ENCODE results near the gene CYP2D6.
"Not testable (repeated sequence)": the region's sequence is repeated elsewhere in the genome, so short reads cannot be mapped to it uniquely, and the experiment has no call there.

The CYP2D6 gene

DNA sequence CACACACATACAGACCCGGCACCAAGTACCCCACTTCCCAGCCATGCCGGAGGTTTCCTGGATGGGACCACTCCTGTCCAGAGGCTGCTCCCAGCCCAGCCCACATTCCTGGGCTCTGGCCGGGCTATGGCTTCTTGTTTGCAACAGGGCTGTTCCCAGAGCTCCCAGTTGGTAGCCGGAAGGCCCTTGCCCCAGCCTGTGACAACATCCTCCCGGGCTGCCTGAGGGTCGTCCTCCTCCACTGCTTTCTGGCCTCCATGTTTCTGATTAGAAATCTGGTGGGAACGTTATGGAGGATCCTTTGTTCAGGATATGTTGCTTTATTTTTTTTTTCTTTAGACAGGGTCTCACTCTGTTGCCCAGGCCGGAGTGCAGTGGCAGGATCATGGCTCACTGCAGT, 952 bp upstream of the CYP2D6 start:
- FAIRE-seq = no peak

DNA sequence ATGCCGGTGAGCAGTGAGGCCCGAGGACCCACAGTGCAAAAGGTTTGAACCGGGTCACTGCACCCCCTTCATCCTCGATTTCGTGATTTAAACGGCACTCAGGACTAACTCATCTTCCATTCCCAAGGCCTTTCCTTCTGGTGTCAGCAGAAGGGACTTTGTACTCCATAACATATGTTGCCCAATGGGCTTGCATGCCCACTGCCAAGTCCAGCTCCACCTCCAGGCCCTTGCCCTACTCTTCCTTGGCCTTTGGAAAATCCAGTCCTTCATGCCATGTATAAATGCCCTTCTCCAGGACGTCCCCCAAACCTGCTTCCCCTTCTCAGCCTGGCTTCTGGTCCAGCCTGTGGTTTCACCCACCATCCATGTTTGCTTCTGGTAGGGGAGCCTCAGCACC, 428 bp downstream of the CYP2D6 start:
- not testable (repeated sequence) for FAIRE-seq

DNA sequence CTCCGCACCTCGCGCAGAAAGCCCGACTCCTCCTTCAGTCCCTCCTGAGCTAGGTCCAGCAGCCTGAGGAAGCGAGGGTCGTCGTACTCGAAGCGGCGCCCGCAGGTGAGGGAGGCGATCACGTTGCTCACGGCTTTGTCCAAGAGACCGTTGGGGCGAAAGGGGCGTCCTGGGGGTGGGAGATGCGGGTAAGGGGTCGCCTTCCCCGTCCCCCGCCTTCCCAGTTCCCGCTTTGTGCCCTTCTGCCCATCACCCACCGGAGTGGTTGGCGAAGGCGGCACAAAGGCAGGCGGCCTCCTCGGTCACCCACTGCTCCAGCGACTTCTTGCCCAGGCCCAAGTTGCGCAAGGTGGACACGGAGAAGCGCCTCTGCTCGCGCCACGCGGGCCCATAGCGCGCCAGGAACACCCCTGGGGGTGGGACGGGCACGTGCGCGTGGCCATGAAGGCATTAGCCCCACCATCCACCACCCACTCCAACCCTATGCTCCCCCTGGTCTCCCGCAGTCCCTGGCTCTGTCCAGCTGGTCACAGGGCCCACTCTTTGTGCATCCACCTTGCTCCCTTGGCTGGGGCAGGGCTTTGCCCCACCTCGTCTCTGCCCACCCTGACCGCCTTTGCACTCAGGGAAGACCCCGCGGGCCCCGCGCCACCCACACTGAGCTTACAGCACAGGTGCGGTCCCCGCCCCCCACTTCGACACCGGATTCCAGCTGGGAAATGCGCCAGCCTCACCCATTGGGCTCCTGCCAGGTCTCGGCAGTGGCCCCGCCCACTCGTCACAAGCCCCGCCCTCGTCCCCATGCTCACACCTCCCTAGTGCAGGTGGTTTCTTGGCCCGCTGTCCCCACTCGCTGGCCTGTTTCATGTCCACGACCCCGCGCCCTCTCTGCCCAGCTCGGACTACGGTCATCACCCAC, 1.6 kb downstream of the CYP2D6 start:
- FAIRE-seq = not testable (repeated sequence)

DNA sequence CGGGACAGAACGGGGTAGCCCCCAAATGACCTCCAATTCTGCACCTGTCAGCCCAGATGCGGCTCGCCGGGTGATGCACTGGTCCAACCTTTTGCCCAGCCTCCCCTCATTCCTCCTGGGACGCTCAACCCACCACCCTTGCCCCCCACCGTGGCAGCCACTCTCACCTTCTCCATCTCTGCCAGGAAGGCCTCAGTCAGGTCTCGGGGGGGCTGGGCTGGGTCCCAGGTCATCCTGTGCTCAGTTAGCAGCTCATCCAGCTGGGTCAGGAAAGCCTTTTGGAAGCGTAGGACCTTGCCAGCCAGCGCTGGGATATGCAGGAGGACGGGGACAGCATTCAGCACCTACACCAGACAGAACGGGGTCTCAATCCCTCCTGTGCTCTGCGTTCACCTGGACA, 2.6 kb downstream of the CYP2D6 start:
- FAIRE-seq = not testable (repeated sequence)

DNA sequence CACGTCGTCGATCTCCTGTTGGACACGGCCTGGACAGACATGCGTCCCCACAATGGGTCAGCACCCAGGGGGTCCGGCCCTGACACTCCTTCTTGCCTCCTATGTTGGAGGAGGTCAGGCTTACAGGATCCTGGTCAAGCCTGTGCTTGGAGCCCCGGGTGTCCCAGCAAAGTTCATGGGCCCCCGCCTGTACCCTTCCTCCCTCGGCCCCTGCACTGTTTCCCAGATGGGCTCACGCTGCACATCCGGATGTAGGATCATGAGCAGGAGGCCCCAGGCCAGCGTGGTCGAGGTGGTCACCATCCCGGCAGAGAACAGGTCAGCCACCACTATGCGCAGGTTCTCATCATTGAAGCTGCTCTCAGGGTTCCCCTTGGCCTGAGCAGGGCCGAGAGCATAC, 3.0 kb downstream of the CYP2D6 start:
- no peak for FAIRE-seq

DNA sequence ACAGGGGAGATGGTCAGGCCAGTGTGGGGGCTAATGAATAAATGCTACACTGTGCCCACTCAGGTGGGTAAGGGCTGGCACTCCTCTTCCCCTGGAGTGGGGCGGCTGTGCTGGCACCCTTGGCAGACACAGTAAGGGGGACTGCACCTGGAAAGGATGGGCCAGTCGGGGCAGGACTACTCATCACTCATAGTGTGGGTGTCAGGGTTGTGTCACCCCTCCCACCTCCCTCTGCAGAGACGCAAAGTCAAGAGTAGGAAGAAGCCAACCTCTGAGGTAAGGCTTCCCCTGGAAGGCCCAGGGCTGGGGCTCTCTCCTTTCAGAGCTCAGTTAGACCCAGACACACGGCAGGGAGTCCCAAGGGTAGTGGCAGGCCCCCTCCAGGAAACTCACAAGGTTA, 7.1 kb downstream of the CYP2D6 start:
- FAIRE-seq = not testable (repeated sequence)

DNA sequence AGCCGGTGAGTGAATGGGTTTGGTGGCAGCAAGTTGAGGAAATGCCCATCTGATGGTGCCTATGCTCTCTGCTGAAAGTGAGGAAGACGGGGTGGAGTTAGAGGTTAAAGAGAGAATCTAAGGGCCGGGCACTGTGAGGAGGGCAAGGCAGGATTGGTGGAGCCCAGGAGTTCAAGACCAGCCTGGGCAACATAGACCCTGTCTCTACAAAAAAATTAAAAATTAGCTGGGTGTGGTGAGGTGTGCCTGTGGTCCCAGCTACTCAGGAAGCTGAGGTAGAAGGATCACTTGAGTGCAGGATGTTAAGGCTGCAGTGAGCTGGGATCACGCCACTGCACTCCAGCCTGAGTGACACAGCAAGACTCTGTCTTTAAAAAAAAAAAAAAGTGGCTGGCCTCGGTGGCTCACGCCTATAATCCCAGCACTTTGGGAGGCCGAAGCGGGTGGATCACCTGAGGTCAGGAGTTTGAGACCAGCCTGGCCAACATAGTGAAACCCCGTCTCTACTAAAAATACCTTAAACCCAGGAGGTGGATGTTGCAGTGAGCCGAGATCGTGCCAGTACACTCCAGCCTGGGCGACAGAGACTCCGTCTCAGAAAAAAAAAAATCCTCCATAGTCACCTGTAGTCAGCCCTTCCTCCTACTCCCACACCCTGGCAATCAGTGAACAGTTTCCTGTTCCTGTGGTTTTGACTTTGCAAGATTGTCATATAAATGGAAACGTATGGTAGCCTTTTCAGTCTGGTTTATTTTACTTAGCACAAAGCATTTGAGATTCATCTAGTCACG, 10.2 kb downstream of the CYP2D6 start:
- not testable (repeated sequence) for FAIRE-seq

DNA sequence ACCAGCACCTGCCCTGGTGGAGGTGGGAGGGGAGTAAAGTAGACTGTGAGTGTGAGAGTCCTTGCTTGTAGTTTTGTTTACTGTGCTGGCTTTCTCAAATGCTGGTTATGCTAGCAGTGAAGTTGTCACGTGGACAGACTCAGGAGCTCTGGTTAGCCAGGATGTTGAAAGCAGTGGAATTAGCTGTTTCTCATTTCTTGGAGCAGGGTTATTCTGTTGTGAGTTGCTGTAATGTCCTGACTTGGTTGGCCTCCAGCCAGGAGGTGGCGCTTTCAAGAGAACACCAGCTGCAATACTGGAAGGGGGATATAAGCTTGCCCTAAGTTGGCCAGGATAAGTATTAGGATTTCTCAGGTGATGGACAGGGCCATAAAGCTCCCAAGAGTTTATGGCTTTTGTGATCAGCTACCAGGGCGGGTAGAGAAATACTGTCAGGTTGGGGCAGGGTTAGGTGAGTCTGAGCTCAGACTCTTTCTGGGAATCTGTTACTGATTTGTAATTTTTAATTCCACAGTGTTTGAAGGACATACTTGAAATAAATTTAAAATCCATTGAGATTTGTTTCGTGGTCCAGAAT, 13.7 kb downstream of the CYP2D6 start:
- no peak for FAIRE-seq

DNA sequence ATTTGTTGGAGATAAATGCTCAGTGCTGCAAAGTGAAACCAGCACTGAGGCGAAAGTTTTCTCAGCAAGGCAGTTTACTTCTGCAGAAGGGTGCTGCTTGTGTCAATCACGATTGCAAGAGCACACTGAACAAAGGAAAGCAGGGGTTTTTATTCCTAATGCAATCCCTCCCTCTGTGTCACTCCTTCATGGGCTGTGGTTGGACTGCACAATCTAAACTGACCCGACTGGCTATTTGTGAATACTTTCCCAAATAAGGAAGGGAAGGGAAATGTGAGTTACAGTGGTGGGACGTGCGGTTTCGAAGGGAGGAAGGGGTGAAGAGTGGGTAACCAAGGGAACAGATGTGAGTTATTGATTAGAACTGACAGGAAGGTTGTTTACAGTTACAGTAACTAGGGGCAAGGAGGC, 15.2 kb downstream of the CYP2D6 start:
- not testable (repeated sequence) for FAIRE-seq

DNA sequence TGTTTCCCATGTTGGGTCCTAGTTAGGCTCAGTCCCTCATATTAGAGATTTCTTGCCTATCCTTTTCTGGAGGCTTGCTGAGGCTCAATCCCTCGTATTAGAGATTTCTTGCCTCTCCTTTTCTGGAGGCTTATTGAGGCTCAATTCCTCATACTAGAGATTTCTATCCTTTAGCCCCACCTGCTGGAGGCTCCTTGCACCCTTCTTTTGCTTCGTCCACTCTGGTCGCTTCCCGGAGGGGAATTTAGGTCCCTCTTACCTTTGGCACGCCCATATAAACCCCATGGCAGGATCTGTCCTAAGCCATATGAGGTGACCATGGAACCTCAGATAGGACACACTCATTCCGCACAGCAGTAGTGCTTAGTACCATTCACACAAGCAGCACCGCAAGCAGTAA, 15.9 kb downstream of the CYP2D6 start:
- no peak for FAIRE-seq

DNA sequence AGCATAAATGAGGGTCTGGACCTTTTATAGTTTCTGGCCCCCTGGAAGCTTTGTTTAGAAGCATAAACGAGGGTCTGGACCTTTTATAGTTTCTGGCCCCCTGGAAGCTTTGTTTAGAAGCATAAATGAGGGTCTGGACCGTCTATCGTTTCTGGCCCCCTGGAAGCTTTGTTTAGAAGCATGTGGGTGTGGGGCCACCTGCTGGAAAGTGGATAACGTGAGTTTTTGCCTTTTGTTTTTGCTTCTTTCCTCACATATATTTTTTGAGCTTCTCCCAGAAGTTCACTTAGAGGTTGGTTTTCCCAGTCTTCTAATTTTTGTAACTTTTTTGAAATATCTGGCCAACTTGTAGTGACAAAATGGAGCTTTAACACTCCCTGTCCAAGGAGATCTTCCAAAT, 17.8 kb downstream of the CYP2D6 start:
- FAIRE-seq = not testable (repeated sequence)

DNA sequence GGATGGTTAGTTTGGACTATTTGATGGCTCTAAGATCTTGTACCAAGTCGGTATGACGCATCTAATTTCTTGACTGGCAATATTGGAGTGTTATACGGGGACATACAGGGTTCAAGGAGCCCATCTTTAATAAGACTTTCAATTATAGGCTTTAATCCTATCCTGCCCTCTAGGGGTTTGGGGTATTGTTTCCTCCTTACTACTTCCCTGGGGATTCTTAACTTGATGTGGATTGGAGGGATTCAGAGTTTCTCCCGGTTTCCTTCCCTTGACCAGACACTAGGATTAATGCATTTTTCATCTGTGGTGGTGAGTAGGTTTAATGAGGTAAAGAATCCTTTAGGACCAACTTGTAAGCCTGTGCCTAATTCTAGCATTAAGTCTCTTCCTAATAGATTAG, 18.8 kb downstream of the CYP2D6 start:
- FAIRE-seq = no peak

DNA sequence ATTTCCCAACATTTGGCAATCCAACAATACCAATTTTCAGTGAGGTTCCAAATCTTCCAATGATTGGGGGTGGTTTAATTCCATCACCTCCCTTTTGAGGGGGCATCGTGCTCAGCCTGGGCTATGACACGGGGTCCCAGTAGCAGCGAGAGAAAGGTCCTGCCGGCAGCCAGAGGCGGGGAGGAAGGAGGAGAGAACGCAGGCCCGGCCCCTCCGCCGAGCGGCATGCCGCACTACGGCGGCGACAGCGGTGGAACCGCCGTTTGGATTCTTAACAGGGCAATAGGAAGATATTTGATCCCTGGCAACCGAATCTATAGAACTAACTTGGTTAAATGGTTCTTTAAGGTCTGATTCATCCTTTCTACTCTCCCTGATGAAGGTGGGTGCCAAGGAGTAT, 21.8 kb downstream of the CYP2D6 start:
- no peak for FAIRE-seq

DNA sequence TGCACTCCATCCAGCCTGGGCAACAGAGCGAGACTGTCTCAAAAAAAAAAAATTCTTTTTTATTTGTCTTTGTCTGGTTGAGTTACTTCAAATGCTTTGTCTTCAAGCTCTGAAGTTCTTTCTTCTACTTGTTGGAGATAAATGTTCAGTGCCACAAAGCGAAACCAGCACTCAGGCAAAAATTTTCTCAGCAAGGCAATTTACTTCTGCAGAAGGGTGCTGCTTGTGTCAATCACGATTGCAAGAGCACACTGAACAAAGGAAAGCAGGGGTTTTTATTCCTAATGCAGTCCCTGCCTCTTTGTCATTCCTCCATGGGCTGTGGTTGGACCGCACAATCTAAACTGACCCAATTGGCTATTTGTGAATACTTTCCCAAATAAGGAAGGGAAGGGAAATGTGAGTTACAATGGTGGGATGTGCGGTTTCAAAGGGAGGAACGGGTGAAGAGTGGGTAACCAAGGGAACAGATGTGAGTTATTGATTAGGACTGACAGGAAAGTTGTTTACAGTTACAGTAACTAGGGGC, 26.2 kb downstream of the CYP2D6 start:
- FAIRE-seq = not testable (repeated sequence)

DNA sequence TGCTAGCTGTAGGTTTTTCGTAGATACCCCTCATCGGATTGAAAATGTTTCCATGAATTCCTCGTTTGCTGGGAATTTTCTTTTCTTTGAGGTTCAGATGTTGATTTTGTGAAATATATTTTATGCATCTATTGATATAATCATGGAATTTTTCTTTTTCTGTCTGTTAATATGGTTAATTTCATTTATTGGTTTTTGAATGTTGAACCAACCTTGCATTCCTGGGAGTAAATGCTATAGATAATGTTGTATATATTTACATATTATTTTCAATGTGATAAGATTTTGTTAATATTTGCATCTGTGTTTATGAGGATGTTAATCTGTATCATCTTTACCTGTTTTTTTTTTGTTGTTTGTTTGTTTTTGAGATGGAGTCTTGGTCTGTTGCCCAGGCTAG, 29.4 kb downstream of the CYP2D6 start:
- FAIRE-seq = no peak

DNA sequence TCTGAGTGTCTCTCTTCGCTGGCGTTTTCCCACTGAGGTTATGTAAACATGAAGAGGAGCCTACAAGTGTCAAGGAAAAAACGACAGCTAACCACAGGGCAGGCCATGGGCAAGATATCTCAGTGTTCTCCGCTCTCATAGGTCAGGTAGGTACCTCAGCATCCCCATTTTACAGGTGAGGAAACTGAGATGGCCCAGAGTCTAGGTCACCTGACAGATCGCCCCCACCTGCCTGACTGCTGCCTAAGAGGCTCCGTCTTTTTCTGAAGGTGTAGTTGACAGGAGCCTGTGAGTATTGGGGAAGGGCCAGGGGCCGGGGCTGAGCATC, 39.2 kb downstream of the CYP2D6 start:
- no peak for FAIRE-seq

DNA sequence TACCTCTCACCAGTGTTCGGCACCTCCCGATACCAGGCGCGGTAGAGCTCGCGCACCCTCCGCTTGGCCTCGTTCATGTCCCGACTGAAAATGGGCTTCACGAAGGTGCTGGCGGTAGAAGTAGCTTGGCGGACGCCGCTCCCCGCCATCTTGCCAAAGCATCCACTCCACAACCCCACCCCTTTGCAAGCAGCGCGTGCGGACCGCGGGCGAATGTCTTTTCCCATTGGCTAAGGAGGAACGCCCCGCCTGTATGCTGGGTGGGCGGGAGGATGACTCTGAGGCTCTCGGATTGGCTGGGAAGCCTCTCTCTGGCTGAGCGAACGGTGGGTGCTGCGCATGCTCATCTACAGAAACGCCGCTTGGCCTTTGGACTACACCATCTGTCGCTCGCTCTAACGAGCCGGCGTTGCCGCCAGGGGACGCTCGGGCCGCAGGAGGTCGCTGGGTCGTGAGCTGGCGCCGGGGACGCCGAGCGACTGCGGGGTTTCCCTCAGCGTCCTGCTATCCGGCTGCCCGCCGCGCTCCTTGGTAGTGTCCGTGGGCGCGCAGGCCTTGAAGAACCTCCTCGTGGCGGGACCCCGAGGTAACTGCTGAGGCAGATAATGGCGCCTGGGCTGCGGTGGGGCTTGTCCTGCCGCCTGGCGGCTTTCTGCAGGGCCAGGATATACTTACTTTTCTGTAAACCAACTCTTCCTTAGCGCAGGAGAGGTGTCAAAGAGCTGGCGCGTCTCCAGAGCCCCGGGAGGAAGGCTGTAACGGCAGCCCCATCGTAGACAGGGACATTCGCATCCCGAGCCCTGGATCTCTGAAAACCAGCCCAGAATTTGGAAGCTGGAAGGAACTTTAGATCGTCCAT, 39.8 kb downstream of the CYP2D6 start, which contains the start of gene NDUFA6:
Gene NDUFA6, minus strand, starts transcription at position 177 of the 859 bp plus-strand sequence. Its CDS starts 28 bp downstream, at position 149.
- FAIRE-seq = peak; percentile 98

DNA sequence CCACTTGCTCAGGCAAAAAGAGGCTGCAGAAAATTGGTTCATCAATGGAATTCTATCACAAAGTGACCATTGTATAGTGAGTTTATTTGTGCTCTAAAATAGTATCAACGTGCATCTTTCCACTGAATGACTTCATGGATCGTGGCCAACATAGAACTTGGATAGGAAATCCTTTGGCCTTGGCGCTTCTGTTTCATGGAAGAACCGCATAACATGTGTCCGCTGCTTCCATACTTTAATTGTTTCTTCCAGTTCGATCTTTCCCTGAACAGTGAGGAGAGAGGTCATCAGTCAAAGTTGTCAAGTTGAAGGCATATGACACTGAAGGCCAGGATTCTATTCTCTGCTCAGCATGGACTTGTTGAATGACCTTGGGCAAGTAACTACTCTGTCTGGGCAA, 44.6 kb downstream of the CYP2D6 start:
- no peak for FAIRE-seq

DNA sequence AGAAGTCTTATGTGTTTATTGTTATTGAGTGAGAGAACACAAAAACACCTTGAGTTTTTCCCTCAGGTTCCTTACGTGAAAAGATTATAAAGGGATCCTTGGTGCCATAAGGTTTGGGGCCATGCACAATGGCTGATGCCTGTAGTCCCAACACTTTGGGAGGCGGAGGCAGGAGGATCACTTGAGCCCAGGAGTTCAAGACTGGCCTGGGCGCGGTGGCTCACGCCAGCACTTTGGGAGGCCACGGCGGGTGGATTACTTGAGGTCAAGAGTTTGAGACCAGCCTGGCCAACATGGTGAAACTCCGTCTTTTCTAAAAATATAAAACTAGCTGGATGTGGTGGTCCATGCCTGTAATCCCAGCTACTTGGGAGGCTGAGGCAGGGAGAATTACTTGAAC, 45.7 kb downstream of the CYP2D6 start:
- no peak for FAIRE-seq

DNA sequence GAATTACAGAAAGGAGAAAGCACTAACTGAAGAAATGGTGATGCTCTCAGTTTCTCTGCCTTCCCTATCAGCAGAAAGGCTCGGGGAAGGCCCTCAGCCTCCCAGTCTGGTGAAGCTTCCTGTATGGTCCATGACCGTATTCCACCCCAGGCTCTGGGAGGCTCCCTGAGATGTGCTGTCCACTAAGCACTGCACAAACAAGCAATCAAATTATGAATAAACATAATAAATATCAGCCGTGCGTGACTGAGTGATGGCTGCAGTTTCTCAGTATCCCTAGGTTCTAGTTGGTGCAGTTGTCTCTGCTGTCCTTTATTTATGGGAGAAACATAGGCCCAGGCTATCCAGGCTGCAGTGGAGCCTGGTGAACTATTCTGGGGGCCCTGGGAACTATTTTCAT, 47.5 kb downstream of the CYP2D6 start:
- FAIRE-seq = no peak

DNA sequence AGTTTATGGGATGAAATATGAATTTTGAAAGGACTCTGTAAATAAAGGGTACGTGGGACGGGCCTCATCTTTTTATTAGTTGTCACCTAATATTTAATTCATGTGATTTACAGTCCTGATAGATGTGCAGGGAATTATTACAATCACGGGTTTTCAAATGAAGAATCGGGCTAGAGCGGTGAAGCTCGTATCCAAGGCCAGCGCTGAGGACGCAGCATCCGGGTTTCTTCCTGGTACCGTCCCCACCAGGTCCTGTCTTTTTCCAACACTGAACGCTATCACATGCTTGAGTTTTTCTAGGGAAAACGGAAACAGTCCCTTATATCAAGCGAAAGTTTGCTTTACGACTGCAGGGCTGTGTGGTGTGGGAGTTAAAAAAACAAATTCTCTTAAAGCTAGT, 50.3 kb downstream of the CYP2D6 start:
- peak; percentile 34 for FAIRE-seq

All from G401.6 (cell line).